ENCODE measurements around the gene CNTNAP5. TPM values are rescaled to one million over a fixed set of nuclear protein-coding genes. Genes with fewer than 3 reads are reported as not detected.

CNTNAP5 gene
- total RNA-seq, 1 donor from 2014 or later: not detected

- TF ChIP-seq CTCF (IDR thresholded peaks at IDR 0.05; ENCODE audit: insufficient read depth, low read length, poor library complexity, severe bottlenecking): no peak
- no peaks in the 10 kb centered on the region for H3K36me3 ChIP-seq (ENCODE audit: control insufficient read depth, insufficient read depth, low read length)
- no peak for DNase-seq (ENCODE audit: low read depth)
- no peak overlapping the region for H3K4me3 ChIP-seq (ENCODE audit: low read depth, low read length)
- H3K27me3 ChIP-seq (ENCODE audit: control insufficient read depth, insufficient read depth, low read length): no peaks in the 10 kb centered on the region
Measured at GRCh38 chr2:124138076-124138475, 113.0 kb downstream of the CNTNAP5 start.

GRCh38 chr2:124145982-124146381 is 120.9 kb downstream of the CNTNAP5 start:
- Histone ChIP-seq H3K4me3 (ENCODE audit: low read depth, low read length) (no peak overlapping the region), H3K27me3 (ENCODE audit: control insufficient read depth, insufficient read depth, low read length) (no peaks in the 10 kb centered on the region), H3K36me3 (ENCODE audit: control insufficient read depth, insufficient read depth, low read length) (no peaks in the 10 kb centered on the region)
- no peak for DNase-seq (ENCODE audit: low read depth)
- no peak for TF ChIP-seq CTCF (IDR thresholded peaks at IDR 0.05; ENCODE audit: insufficient read depth, low read length, poor library complexity, severe bottlenecking)

DNA sequence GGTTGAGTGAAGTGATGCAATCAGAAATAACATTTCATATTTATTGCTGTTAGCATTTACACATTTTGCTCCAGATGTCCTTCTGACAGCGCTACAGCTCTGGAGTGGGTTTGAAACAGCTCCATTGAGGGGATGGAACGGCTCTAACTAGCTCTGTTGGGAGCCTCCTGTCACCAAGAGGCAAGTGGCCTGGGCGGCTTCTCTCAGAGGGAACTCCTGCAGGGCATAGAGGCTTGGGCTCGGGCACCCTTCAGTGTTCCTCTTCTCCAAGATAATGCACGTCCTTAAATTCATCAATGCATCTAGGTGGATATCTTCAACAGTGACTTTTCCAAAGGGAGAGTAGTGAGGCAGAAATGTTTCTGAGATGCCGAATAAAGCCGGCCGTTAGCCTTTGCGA is 122.5 kb downstream of the CNTNAP5 start:
- H3K27me3 ChIP-seq (ENCODE audit: control insufficient read depth, insufficient read depth, low read length): no peaks in the 10 kb centered on the region
- no peak for DNase-seq (ENCODE audit: low read depth)
- no peak overlapping the region for H3K4me3 ChIP-seq (ENCODE audit: low read depth, low read length)
- no peaks in the 10 kb centered on the region for H3K36me3 ChIP-seq (ENCODE audit: control insufficient read depth, insufficient read depth, low read length)
- no peak for TF ChIP-seq CTCF (IDR thresholded peaks at IDR 0.05; ENCODE audit: insufficient read depth, low read length, poor library complexity, severe bottlenecking)

DNA sequence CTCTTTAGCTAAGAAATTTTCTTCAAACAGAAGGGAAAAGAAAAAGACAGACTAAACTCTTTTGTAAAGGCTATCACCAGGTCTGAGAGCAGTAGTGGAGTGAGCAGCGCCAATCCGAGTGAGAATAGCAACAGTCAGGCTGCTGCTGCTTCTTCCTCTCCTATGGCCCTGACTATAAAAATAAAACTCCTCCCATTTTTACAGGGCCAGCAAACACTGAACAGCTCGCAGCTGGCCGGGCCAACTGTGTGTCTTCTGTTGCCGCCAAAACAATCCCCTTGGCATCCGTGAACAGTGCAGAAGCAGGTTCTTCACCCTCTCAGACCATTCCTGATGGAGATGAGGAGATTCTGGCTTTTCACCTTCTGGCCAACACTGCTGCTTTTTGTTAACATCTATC is 124.5 kb downstream of the CNTNAP5 start:
- no peaks in the 10 kb centered on the region for H3K36me3 ChIP-seq (ENCODE audit: control insufficient read depth, insufficient read depth, low read length)
- H3K4me3 ChIP-seq (ENCODE audit: low read depth, low read length): no peak overlapping the region
- DNase-seq (ENCODE audit: low read depth): no peak
- no peaks in the 10 kb centered on the region for H3K27me3 ChIP-seq (ENCODE audit: control insufficient read depth, insufficient read depth, low read length)
- TF ChIP-seq CTCF (IDR thresholded peaks at IDR 0.05; ENCODE audit: insufficient read depth, low read length, poor library complexity, severe bottlenecking): no peak

- H3K36me3 ChIP-seq (ENCODE audit: control insufficient read depth, insufficient read depth, low read length): no peaks in the 10 kb centered on the region
- no peak for DNase-seq (ENCODE audit: low read depth)
- TF ChIP-seq CTCF (IDR thresholded peaks at IDR 0.05; ENCODE audit: insufficient read depth, low read length, poor library complexity, severe bottlenecking): no peak
- no peak overlapping the region for H3K4me3 ChIP-seq (ENCODE audit: low read depth, low read length)
- H3K27me3 ChIP-seq (ENCODE audit: control insufficient read depth, insufficient read depth, low read length): no peaks in the 10 kb centered on the region
Measured at GRCh38 chr2:124151691-124152090, 126.6 kb downstream of the CNTNAP5 start.

- no peak overlapping the region for H3K4me3 ChIP-seq (ENCODE audit: low read depth, low read length)
- H3K27me3 ChIP-seq (ENCODE audit: control insufficient read depth, insufficient read depth, low read length): no peaks in the 10 kb centered on the region
Measured at GRCh38 chr2:124153713-124154112, 128.6 kb downstream of the CNTNAP5 start.

More at GRCh38 chr2:124153713-124154112, 128.6 kb downstream of the CNTNAP5 start:
- no peak for DNase-seq (ENCODE audit: low read depth)
- no peak for TF ChIP-seq CTCF (IDR thresholded peaks at IDR 0.05; ENCODE audit: insufficient read depth, low read length, poor library complexity, severe bottlenecking)
- no peaks in the 10 kb centered on the region for H3K36me3 ChIP-seq (ENCODE audit: control insufficient read depth, insufficient read depth, low read length)

Data from kidney epithelial cell (primary cell).